K562 (cell line): ENCODE measurements around the gene CDK1. TPM values are rescaled to one million over a fixed set of nuclear protein-coding genes. Genes with fewer than 3 reads are reported as not detected.

Experiments
- BRD4 ChIP-seq: fragments of 200-600 bp; sonication (generic); IDR thresholded peaks from 2 replicates; pipeline ENCODE4 v1.6.1; 2017; ENCODE audit warnings: inconsistent platforms
- CTCF ChIP-seq, 3 experiments: IDR thresholded peaks in 2 of 3; conservative IDR thresholded peaks in 1 of 3; 2 replicates each; pipeline ENCODE4 v1.5.1; 2011 to 2012; ENCODE audit warnings: low read length in 3 of 3, mild to moderate bottlenecking in 3 of 3, control low read depth in 2 of 3, improper control_type of control experiment in 1 of 3, inconsistent platforms in 1 of 3, low read depth in 1 of 3, mixed read lengths in 1 of 3, moderate library complexity in 1 of 3; ENCODE audit not compliant: insufficient read depth in 2 of 3
- E2F3 ChIP-seq: fragments of 250-450 bp; sonication (Bioruptor Pico); IDR thresholded peaks from 2 replicates; pipeline ENCODE4 v1.4.0; 2020; ENCODE audit warnings: mild to moderate bottlenecking
- HDAC2 ChIP-seq: fragments of 450-650 bp; IDR thresholded peaks from 2 replicates; pipeline ENCODE4 v1.6.1; 2016; ENCODE audit warnings: mild to moderate bottlenecking
- LCOR ChIP-seq: sonication (generic); formaldehyde crosslinking; IDR thresholded peaks from 2 replicates; pipeline ENCODE4 v1.8.0; 2022; ENCODE audit warnings: mild to moderate bottlenecking, missing genetic modification reagents
- MAFG ChIP-seq: fragments of 450-650 bp; conservative IDR thresholded peaks from 2 replicates; pipeline ENCODE4 v1.6.1; 2016; ENCODE audit warnings: missing genetic modification characterization, missing compliant biosample characterization
- MEIS2 ChIP-seq: fragments of 450-650 bp; IDR thresholded peaks from 2 replicates; pipeline ENCODE4 v1.6.1; 2014; ENCODE audit warnings: mild to moderate bottlenecking; ENCODE audit not compliant: partially characterized antibody
- NCOR1 ChIP-seq: fragments of 450-650 bp; IDR thresholded peaks from 2 replicates; pipeline ENCODE4 v1.6.1; 2016; ENCODE audit warnings: mild to moderate bottlenecking, moderate library complexity
- NFIC ChIP-seq: fragments of 450-650 bp; IDR thresholded peaks from 2 replicates; pipeline ENCODE4 v1.6.1; 2017; ENCODE audit warnings: mild to moderate bottlenecking, inconsistent platforms
- PATZ1 ChIP-seq: fragments of 250-450 bp; sonication (Bioruptor Pico); IDR thresholded peaks from 2 replicates; pipeline ENCODE4 v1.5.0; 2020; ENCODE audit warnings: mild to moderate bottlenecking, borderline replicate concordance
- PRMT5 ChIP-seq: sonication (generic); formaldehyde crosslinking; IDR thresholded peaks from 2 replicates; pipeline ENCODE4 v1.5.0; 2020; ENCODE audit warnings: missing genetic modification reagents
- SIRT6 ChIP-seq: IDR thresholded peaks from one replicate; pipeline ENCODE4 v1.6.1; 2012; ENCODE audit warnings: low read depth, mild to moderate bottlenecking, control low read depth, inconsistent platforms, low read length, moderate library complexity
- SMAD4 ChIP-seq: fragments of 250-450 bp; sonication (Bioruptor Pico); conservative IDR thresholded peaks from 2 replicates; pipeline ENCODE4 v1.8.0; 2021; ENCODE audit warnings: inconsistent platforms, mild to moderate bottlenecking, moderate library complexity
- THRB ChIP-seq: fragments of 450-650 bp; formaldehyde crosslinking; conservative IDR thresholded peaks from 2 replicates; pipeline ENCODE4 v1.4.0; 2022; ENCODE audit warnings: mild to moderate bottlenecking, missing genetic modification characterization
- ZNF717 ChIP-seq: fragments of 250-450 bp; sonication (Bioruptor Pico); IDR thresholded peaks from 2 replicates; pipeline ENCODE4 v1.5.0; 2021
- ZNF764 ChIP-seq: fragments of 250-450 bp; sonication (Bioruptor Pico); IDR thresholded peaks from 2 replicates; pipeline ENCODE4 v1.4.0; 2020; ENCODE audit warnings: low read depth, mild to moderate bottlenecking, moderate library complexity
- ZSCAN32 ChIP-seq: fragments of 450-650 bp; formaldehyde crosslinking; IDR thresholded peaks from 2 replicates; pipeline ENCODE4 v1.4.0; 2020; ENCODE audit warnings: mild to moderate bottlenecking, moderate library complexity
- polyA plus RNA-seq, 8 experiments: library from polyadenylated mRNA; depleted of rRNA in 4 of 8; stranded (reverse) in 5 of 8; unstranded in 3 of 8; fragments of >200 nt; fragmentation: Nextera tagmentation in 2 of 8; fragmentation: Illumina TruSeq in 1 of 8; extraction: Ambion mirVana in 2 of 8; extraction: Trizol in 1 of 8; gene quantifications; 2 replicates each; pipeline versions ENCODE4 v1.2.1 to v1.2.3, GENCODE V29; 2011 to 2014; ENCODE audit warnings: inconsistent platforms in 1 of 8, missing spikeins in 1 of 8
- total RNA-seq, 7 experiments: library from RNA; depleted of rRNA in 6 of 7; stranded (reverse); fragments of >200 nt in 6 of 7; fragmentation: Illumina TruSeq in 2 of 7; extraction: Trizol in 2 of 7; gene quantifications; 2 replicates each; pipeline versions ENCODE4 v1.2.1 to v1.2.3, GENCODE V29; 2011 to 2021; ENCODE audit warnings: low replicate concordance in 1 of 7
- TF ChIP-seq, protein P1 (sequence below): fragments of 450-650 bp; formaldehyde crosslinking; IDR thresholded peaks from 2 replicates; pipeline ENCODE4 v1.4.0; 2020; ENCODE audit warnings: mild to moderate bottlenecking
- TF ChIP-seq, protein P2 (sequence below): fragments of 250-450 bp; sonication (Bioruptor Pico); IDR thresholded peaks from 2 replicates; pipeline ENCODE4 v1.5.0; 2021
- TF ChIP-seq, protein P3 (sequence below): IDR thresholded peaks from 2 replicates; pipeline ENCODE4 v1.6.1; 2011; ENCODE audit warnings: borderline replicate concordance, low read depth, mild to moderate bottlenecking, moderate library complexity, low read length; ENCODE audit not compliant: insufficient read depth, poor library complexity, severe bottlenecking

The CDK1 gene
- total and polyA plus RNA-seq, 9 of the 15 experiments (the other 6 are each of a cell fraction or from before 2014, with no cell fraction given), result 156 to 685 (median 236) TPM

DNA sequence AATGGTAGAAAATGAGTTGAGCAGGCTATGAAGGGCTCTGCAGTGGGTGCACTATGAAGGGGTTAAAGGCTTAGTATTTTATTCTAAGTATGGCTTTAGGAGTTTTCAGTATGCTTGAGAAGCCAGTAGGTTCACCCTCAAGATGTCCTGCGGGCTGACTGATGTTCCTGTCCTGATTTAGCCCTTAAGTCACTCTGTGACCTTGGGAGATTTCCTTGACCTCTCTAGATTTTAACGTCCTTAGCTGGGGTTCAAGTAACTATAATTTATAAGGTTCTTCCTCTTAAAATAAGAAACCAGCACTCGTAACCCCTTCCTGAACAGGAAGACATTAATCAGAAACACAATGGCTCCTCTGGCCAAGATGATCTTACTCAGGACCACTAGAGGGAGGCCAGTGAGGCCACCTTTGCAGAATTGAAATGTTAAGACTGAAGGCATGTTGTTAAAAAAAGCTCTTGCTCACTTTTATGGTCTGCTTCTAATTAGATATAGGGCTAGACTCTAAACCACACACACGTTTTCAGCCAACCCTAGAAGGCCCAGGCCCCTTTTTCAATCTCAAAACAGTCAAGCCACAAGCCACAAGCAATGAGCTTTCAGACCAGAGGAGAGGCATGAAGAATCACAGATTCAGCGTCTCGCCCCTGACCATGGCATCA lies 41.9 kb downstream of the CDK1 start (continued):
- TF ChIP-seq LCOR (CRISPR knock-in tag), result no peak
- no peak for TF ChIP-seq ZNF717 (CRISPR knock-in tag)
- TF ChIP-seq HDAC2, result no peak
- TF ChIP-seq, protein P1, sequence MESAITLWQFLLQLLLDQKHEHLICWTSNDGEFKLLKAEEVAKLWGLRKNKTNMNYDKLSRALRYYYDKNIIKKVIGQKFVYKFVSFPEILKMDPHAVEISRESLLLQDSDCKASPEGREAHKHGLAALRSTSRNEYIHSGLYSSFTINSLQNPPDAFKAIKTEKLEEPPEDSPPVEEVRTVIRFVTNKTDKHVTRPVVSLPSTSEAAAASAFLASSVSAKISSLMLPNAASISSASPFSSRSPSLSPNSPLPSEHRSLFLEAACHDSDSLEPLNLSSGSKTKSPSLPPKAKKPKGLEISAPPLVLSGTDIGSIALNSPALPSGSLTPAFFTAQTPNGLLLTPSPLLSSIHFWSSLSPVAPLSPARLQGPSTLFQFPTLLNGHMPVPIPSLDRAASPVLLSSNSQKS (CRISPR knock-in tag), result no peak
- TF ChIP-seq SIRT6, result no peak
- peak; percentile 42 to 60 (median 50); a peak in 4 of 6 replicates for TF ChIP-seq CTCF (IDR thresholded peaks at IDR 0.05 in 2 of 3, conservative IDR thresholded peaks at IDR 0.05 in 1 of 3; ENCODE audit: insufficient read depth in 2 of 3, low read depth in 1 of 3, low read length in 3 of 3)
- no peak for TF ChIP-seq THRB (CRISPR knock-in tag)
- TF ChIP-seq PATZ1 (CRISPR knock-in tag), result no peak
- no peak for TF ChIP-seq PRMT5 (CRISPR knock-in tag)
- no peak for TF ChIP-seq MAFG (tag)
- TF ChIP-seq ZNF764, result no peak
- no peak for TF ChIP-seq BRD4
- TF ChIP-seq E2F3 (CRISPR knock-in tag), result no peak
- TF ChIP-seq MEIS2, result no peak
- no peak for TF ChIP-seq NFIC
- TF ChIP-seq, protein P2, sequence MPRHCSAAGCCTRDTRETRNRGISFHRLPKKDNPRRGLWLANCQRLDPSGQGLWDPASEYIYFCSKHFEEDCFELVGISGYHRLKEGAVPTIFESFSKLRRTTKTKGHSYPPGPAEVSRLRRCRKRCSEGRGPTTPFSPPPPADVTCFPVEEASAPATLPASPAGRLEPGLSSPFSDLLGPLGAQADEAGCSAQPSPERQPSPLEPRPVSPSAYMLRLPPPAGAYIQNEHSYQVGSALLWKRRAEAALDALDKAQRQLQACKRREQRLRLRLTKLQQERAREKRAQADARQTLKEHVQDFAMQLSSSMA (CRISPR knock-in tag), result no peak
- TF ChIP-seq ZSCAN32 (CRISPR knock-in tag), result no peak
- no peak for TF ChIP-seq NCOR1
- TF ChIP-seq, protein P3, sequence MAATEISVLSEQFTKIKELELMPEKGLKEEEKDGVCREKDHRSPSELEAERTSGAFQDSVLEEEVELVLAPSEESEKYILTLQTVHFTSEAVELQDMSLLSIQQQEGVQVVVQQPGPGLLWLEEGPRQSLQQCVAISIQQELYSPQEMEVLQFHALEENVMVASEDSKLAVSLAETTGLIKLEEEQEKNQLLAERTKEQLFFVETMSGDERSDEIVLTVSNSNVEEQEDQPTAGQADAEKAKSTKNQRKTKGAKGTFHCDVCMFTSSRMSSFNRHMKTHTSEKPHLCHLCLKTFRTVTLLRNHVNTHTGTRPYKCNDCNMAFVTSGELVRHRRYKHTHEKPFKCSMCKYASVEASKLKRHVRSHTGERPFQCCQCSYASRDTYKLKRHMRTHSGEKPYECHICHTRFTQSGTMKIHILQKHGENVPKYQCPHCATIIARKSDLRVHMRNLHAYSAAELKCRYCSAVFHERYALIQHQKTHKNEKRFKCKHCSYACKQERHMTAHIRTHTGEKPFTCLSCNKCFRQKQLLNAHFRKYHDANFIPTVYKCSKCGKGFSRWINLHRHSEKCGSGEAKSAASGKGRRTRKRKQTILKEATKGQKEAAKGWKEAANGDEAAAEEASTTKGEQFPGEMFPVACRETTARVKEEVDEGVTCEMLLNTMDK, result no peak
- peak; percentile 58; the same call in 1 of the 2 replicates for TF ChIP-seq SMAD4 (CRISPR knock-in tag)
